IPS DF 6.9 (cell line): Measurements from ENCODE around the gene OR4Q2.

Experiments
- DNase-seq: peaks from one replicate; pipeline ENCODE4 v3.0.0-alpha.2; 2013; ENCODE audit warnings: low read depth, low spot score
- H3K27ac ChIP-seq: one replicate; pipeline ENCODE4 v1.5.1; 2013; ENCODE audit warnings: low read length, control low read depth
- H3K27me3 ChIP-seq: 2 replicates; pipeline ENCODE4 v1.6.1; 2013; ENCODE audit warnings: mild to moderate bottlenecking, low read length; ENCODE audit not compliant: control insufficient read depth, insufficient read depth
- H3K36me3 ChIP-seq: 2 replicates; pipeline ENCODE4 v1.6.1; 2013; ENCODE audit warnings: low read length; ENCODE audit not compliant: control insufficient read depth, insufficient read depth
- H3K4me1 ChIP-seq: 2 replicates; pipeline ENCODE4 v1.6.1; 2013; ENCODE audit warnings: low read length; ENCODE audit not compliant: control insufficient read depth, insufficient read depth
- H3K4me3 ChIP-seq: 2 replicates; pipeline ENCODE4 v1.5.1; 2013; ENCODE audit warnings: mild to moderate bottlenecking, low read length
- H3K9me3 ChIP-seq: 2 replicates; pipeline ENCODE4 v1.6.1; 2013; ENCODE audit warnings: low read length, inconsistent platforms; ENCODE audit not compliant: control insufficient read depth, insufficient read depth
- WGBS: extraction: QIAGEN DNeasy Blood & Tissue Kit; methylation state at CpG from one replicate; pipeline ENCODE4 v1.1.7; 2013; ENCODE audit warnings: mixed read lengths, missing lambda C conversion rate; ENCODE audit not compliant: insufficient read length, insufficient coverage; 5-methylcytosine and 5-hydroxymethylcytosine counted together

Gene OR4Q2

GRCh38 chr14:20044243-20044642, 42.3 kb downstream of the OR4Q2 start:
- Histone ChIP-seq H3K9me3 (peaks cover 6% of the 10 kb centered on the region; the same call in 1 of the 2 replicates), H3K4me3 (no peak overlapping the region)
- no CpG with 5 or more reads among the region's 5 CpGs for WGBS

DNA sequence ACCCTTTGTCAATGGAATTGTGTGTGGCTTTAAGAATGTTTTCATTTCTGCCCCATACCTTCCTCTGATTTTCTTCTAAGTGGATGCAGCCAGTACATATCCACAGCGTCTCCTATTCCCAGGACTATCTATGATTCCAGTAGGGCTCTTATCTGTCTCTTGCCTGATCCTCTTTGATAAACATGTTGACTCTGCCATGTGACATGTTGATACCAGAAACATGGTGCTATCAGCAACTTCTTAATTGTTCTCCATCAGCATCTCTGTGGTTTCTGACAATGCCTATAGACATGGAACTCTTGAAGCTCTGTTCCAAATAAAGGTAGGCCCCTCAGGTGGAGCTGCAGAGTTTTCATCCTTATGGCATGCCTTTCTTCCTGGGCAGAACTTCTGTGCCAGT, 46.2 kb downstream of the OR4Q2 start:
- Histone ChIP-seq H3K4me1 (no peaks in the 10 kb centered on the region), H3K27me3 (no peaks in the 10 kb centered on the region), H3K9me3 (peaks cover 8% of the 10 kb centered on the region; the same call in 1 of the 2 replicates), H3K36me3 (no peaks in the 10 kb centered on the region), H3K4me3 (no peak overlapping the region), H3K27ac (no peak overlapping the region)
- no peak for DNase-seq
- WGBS = no CpG with 5 or more reads among the region's 1 CpG

More at GRCh38 chr14:20044243-20044642, 42.3 kb downstream of the OR4Q2 start:
- Histone ChIP-seq H3K27me3 (no peaks in the 10 kb centered on the region), H3K27ac (no peak overlapping the region), H3K4me1 (no peaks in the 10 kb centered on the region), H3K36me3 (no peaks in the 10 kb centered on the region)
- no peak for DNase-seq
